Glutamatergic neuron (in vitro differentiated cells): Measurements from ENCODE around the gene B4GALT6. TPM values are rescaled to one million over a fixed set of nuclear protein-coding genes. Genes with fewer than 3 reads are reported as not detected.
A peak's percentile ranks its signal among the peaks of the same experiment; 100 is the strongest.

Experiments
- DNase-seq: peaks from one replicate; pipeline ENCODE4 v3.0.0; 2022
- H3K27ac Mint-ChIP-seq: one replicate; pipeline ENCODE4 v1.8.0; 2020; ENCODE audit warnings: mild to moderate bottlenecking, mixed read lengths, inconsistent platforms; ENCODE audit not compliant: unreplicated experiment
- H3K27me3 Mint-ChIP-seq: one replicate; pipeline ENCODE4 v1.8.0; 2020; ENCODE audit warnings: mild to moderate bottlenecking, moderate library complexity, mixed read lengths, inconsistent platforms; ENCODE audit not compliant: unreplicated experiment
- H3K36me3 Mint-ChIP-seq: one replicate; pipeline ENCODE4 v1.8.0; 2020; ENCODE audit warnings: mild to moderate bottlenecking, mixed read lengths, inconsistent platforms; ENCODE audit not compliant: unreplicated experiment
- H3K4me1 Mint-ChIP-seq: one replicate; pipeline ENCODE4 v1.8.0; 2020; ENCODE audit warnings: mild to moderate bottlenecking, low read depth, mixed read lengths, inconsistent platforms; ENCODE audit not compliant: unreplicated experiment
- H3K4me3 Mint-ChIP-seq: one replicate; pipeline ENCODE4 v1.8.0; 2020; ENCODE audit warnings: mild to moderate bottlenecking, mixed read lengths, inconsistent platforms; ENCODE audit not compliant: unreplicated experiment
- H3K9me3 Mint-ChIP-seq: one replicate; pipeline ENCODE4 v1.8.0; 2020; ENCODE audit warnings: mild to moderate bottlenecking, moderate library complexity, mixed read lengths, inconsistent platforms; ENCODE audit not compliant: unreplicated experiment
- total RNA-seq: library from RNA; stranded (reverse); fragmentation: NEBNext Ultra II Directional; extraction: Animal tissue kit (Norgen Biotek cat#: 25700); gene quantifications from one replicate; pipeline ENCODE4 v1.2.1, GENCODE V29; 2021; ENCODE audit not compliant: unreplicated experiment
- TF ChIP-seq, protein P1 (sequence below): fragments of 200-600 bp; sonication (generic); IDR thresholded peaks from one replicate; pipeline ENCODE4 v1.5.0; 2021; ENCODE audit not compliant: partially characterized antibody, unreplicated experiment

B4GALT6 gene
- total RNA-seq, 1 donor from 2014 or later, result 16.5 TPM

DNA sequence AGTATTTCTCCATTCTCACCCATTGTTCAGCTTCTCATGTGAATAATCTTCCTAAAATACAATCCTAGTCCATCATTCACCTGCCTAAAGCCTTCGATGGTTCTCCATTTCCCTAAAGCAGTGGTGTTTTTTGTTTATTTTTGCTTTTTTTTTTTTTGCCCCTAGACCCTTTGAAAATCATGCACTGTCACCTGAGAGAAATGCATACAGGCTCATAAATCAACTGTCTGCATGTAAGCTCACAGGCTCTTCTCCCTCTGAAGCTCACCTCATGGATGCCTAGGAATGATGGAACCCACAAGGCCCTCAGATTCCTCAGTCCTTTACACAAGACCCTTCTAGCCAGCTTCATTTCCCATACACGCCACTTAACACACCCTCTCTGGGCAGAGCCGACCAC lies 31.5 kb downstream of the B4GALT6 start:
- DNase-seq, result no peak
- H3K27ac Mint-ChIP-seq, result peak overlapping the region; percentile 25
- peaks cover 6% of the 10 kb centered on the region for H3K36me3 Mint-ChIP-seq
- no peak overlapping the region for H3K4me3 Mint-ChIP-seq
- H3K9me3 Mint-ChIP-seq, result peaks cover 5% of the 10 kb centered on the region
- peaks cover 30% of the 10 kb centered on the region for H3K4me1 Mint-ChIP-seq
- TF ChIP-seq, protein P1, sequence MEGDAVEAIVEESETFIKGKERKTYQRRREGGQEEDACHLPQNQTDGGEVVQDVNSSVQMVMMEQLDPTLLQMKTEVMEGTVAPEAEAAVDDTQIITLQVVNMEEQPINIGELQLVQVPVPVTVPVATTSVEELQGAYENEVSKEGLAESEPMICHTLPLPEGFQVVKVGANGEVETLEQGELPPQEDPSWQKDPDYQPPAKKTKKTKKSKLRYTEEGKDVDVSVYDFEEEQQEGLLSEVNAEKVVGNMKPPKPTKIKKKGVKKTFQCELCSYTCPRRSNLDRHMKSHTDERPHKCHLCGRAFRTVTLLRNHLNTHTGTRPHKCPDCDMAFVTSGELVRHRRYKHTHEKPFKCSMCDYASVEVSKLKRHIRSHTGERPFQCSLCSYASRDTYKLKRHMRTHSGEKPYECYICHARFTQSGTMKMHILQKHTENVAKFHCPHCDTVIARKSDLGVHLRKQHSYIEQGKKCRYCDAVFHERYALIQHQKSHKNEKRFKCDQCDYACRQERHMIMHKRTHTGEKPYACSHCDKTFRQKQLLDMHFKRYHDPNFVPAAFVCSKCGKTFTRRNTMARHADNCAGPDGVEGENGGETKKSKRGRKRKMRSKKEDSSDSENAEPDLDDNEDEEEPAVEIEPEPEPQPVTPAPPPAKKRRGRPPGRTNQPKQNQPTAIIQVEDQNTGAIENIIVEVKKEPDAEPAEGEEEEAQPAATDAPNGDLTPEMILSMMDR, result no peak
- H3K27me3 Mint-ChIP-seq, result peaks cover 13% of the 10 kb centered on the region

DNA sequence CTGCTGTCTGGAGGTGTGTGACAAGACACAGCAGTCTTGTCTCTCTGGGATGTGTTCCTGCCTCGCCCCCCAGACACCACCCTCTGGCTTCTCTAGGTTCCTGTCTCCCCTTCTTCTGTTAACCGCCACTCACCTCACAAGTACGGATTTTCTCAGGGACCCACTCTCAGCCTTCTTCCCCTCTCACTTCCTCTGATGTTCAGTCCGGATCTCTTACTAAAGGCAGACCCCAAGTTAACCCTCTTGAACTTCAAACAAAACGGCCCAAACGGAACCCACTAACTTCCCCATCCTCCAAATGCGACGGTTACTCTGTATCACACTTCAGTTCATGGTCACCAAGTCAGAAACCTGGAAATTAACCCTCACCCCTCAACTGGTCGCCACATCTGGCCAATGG lies 32.0 kb downstream of the B4GALT6 start:
- DNase-seq, result no peak
- Mint-ChIP-seq H3K9me3 (peaks cover 4% of the 10 kb centered on the region), H3K27ac (no peak overlapping the region)

DNA sequence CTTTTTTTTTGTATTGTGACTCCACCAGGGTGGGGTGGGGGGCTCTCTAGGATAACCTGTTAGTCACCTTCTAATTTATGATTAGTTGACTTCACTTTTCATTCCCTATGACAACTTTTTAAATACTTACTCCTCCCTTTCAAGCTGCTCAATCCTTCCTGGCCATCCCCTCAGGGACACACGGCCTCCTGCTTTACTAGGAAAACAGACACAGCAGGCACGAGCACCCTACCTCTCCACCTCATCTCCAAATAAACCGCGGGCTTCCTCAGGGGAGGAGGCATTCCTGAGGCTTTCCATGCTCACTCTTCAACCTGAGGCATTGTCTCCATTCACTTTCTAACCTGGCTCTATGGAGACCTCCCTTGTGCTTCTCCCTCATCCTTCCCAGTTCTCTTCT lies 33.0 kb downstream of the B4GALT6 start:
- Mint-ChIP-seq H3K36me3 (peaks cover 6% of the 10 kb centered on the region), H3K9me3 (peaks cover 3% of the 10 kb centered on the region), H3K27ac (no peak overlapping the region), H3K4me1 (peaks cover 31% of the 10 kb centered on the region), H3K27me3 (peaks cover 11% of the 10 kb centered on the region), H3K4me3 (no peak overlapping the region)
- no peak for DNase-seq
- TF ChIP-seq, protein P1, result no peak

More for the DNA sequence above, 32.0 kb downstream of the B4GALT6 start:
- H3K36me3 Mint-ChIP-seq, result peaks cover 6% of the 10 kb centered on the region
- no peak overlapping the region for H3K4me3 Mint-ChIP-seq
- H3K27me3 Mint-ChIP-seq, result peaks cover 11% of the 10 kb centered on the region
- TF ChIP-seq, protein P1, result no peak
- H3K4me1 Mint-ChIP-seq, result peaks cover 31% of the 10 kb centered on the region

DNA sequence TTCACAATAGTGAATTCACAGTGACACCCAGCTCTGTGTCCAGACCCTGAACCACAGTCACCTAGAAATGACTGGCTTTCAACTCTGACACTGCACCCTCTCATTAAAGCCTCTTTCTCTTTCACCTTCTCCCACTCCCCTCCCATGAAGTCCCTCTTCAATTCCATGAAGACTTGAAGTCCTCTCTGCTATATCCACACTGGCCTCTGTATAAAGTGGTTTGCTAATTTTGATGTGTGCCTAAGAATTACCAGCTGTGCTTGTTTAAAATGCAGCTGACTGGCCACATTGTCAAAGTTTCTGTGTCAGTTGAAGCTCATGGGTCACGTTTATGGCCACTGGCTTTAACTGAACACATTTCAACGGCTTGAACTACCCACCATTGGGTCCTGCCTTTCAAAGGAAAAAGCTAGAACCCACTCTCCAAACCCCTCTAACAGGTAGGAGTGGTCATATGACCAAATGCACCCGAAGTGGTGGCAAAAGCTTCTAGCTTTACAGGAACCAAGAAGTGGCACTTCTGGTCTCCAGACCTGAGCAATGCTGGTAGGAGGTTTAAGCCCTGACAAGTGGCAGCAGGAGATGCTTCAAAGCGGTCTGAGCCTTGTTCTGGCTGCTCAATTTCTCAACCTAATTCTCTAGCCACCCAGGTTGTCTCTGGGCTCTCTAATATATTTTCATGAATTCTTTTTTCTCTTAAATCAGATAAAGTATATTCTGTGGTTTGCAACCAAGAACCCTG lies 34.2 kb downstream of the B4GALT6 start:
- no peak overlapping the region for H3K27ac Mint-ChIP-seq
- peaks cover 27% of the 10 kb centered on the region for H3K4me1 Mint-ChIP-seq
- peaks cover 6% of the 10 kb centered on the region for H3K36me3 Mint-ChIP-seq
- H3K27me3 Mint-ChIP-seq, result peaks cover 10% of the 10 kb centered on the region
- no peak overlapping the region for H3K4me3 Mint-ChIP-seq
- H3K9me3 Mint-ChIP-seq, result peaks cover 3% of the 10 kb centered on the region
- TF ChIP-seq, protein P1, result no peak
- DNase-seq, result no peak

DNA sequence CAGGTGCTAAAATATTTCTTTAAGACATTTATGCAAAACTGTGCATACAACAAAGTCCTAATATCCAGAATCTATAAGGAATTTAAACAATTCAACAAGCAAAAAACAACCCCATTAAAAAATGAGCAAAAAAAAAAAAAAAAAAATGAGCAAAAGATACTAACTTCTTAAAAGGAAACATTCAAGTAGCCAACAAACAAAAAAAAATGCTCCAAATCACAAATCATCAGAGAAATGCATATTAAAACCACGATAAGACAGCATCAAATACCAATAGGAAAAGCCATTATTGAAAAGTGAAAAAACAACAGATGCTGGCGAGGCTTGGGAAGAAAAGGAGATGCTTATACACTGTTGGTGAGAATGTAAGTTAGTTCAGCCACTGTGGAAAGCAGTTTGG lies 34.9 kb downstream of the B4GALT6 start:
- TF ChIP-seq, protein P1, result no peak
- H3K27me3 Mint-ChIP-seq, result peaks cover 10% of the 10 kb centered on the region
- no peak overlapping the region for H3K4me3 Mint-ChIP-seq
- peaks cover 3% of the 10 kb centered on the region for H3K9me3 Mint-ChIP-seq
- H3K36me3 Mint-ChIP-seq, result peaks cover 6% of the 10 kb centered on the region
- H3K27ac Mint-ChIP-seq, result no peak overlapping the region
- DNase-seq, result no peak
- peaks cover 26% of the 10 kb centered on the region for H3K4me1 Mint-ChIP-seq
